K562 (cell line): ENCODE data around the gene PRPSAP1. TPM values are rescaled to one million over a fixed set of nuclear protein-coding genes. Genes with fewer than 3 reads are reported as not detected.

Source experiments
- ARID2 ChIP-seq: fragments of 450-650 bp; IDR thresholded peaks from 2 replicates; pipeline ENCODE4 v1.6.1; 2017; ENCODE audit warnings: antibody characterized with exemption, mild to moderate bottlenecking
- CBFA2T3 ChIP-seq: fragments of 450-650 bp; IDR thresholded peaks from 2 replicates; pipeline ENCODE4 v1.6.1; 2017
- CC2D1A ChIP-seq: fragments of 450-650 bp; IDR thresholded peaks from 2 replicates; pipeline ENCODE4 v1.6.1; 2017; ENCODE audit warnings: mild to moderate bottlenecking
- CTCFL ChIP-seq: IDR thresholded peaks from 2 replicates; pipeline ENCODE4 v1.6.1; 2011; ENCODE audit warnings: borderline replicate concordance, low read depth, mild to moderate bottlenecking, moderate library complexity, low read length; ENCODE audit not compliant: insufficient read depth, poor library complexity, severe bottlenecking
- CUX1 ChIP-seq: fragments of 200-800 bp; sonication (Bioruptor generic); IDR thresholded peaks from 2 replicates; pipeline ENCODE4 v1.6.1; 2016; ENCODE audit warnings: missing genetic modification characterization, missing compliant biosample characterization
- ETV1 ChIP-seq: fragments of 450-650 bp; conservative IDR thresholded peaks from 2 replicates; pipeline ENCODE4 v1.6.1; 2016; ENCODE audit warnings: missing genetic modification characterization, control low read depth, low read depth, missing compliant biosample characterization
- HOXB6 ChIP-seq: fragments of 250-450 bp; sonication (Bioruptor Pico); IDR thresholded peaks from 2 replicates; pipeline ENCODE4 v1.5.1; 2022; ENCODE audit warnings: mild to moderate bottlenecking, borderline replicate concordance
- KAT7 ChIP-seq: sonication (generic); formaldehyde crosslinking; IDR thresholded peaks from 2 replicates; pipeline ENCODE4 v1.8.0; 2022; ENCODE audit warnings: missing genetic modification reagents, mild to moderate bottlenecking, borderline replicate concordance
- LCOR ChIP-seq: sonication (generic); formaldehyde crosslinking; IDR thresholded peaks from 2 replicates; pipeline ENCODE4 v1.8.0; 2022; ENCODE audit warnings: mild to moderate bottlenecking, missing genetic modification reagents
- NBN ChIP-seq: fragments of 450-650 bp; IDR thresholded peaks from 2 replicates; pipeline ENCODE4 v1.6.1; 2016; ENCODE audit warnings: low read depth, mild to moderate bottlenecking
- SMAD3 ChIP-seq: fragments of 450-650 bp; formaldehyde crosslinking; conservative IDR thresholded peaks from 2 replicates; pipeline ENCODE4 v1.4.0; 2020; ENCODE audit warnings: mild to moderate bottlenecking
- XRCC5 ChIP-seq: fragments of 200-400 bp; formaldehyde crosslinking; IDR thresholded peaks from 2 replicates; pipeline ENCODE4 v1.6.1; 2017; ENCODE audit warnings: low read depth, mild to moderate bottlenecking, low read length
- ZNF239 ChIP-seq: fragments of 250-450 bp; sonication (Bioruptor Pico); IDR thresholded peaks from 2 replicates; pipeline ENCODE4 v1.4.0; 2020; ENCODE audit warnings: mild to moderate bottlenecking
- ZNF655 ChIP-seq: fragments of 250-450 bp; sonication (Bioruptor Pico); IDR thresholded peaks from 2 replicates; pipeline ENCODE4 v1.5.0; 2021
- ZNF740 ChIP-seq, 3 experiments: fragments of 200-800 bp in 1 of 3; sonication (Bioruptor generic) in 1 of 3; sonication (generic) in 1 of 3; formaldehyde crosslinking in 1 of 3; IDR thresholded peaks; 2 replicates each; pipeline versions ENCODE4 v1.6.1 to v1.8.0; 2016 to 2022; ENCODE audit warnings: mild to moderate bottlenecking in 2 of 3, missing compliant biosample characterization in 2 of 3, missing genetic modification characterization in 2 of 3, missing genetic modification reagents in 1 of 3
- polyA plus RNA-seq, 8 experiments: library from polyadenylated mRNA; depleted of rRNA in 4 of 8; stranded (reverse) in 5 of 8; unstranded in 3 of 8; fragments of >200 nt; fragmentation: Nextera tagmentation in 2 of 8; fragmentation: Illumina TruSeq in 1 of 8; extraction: Ambion mirVana in 2 of 8; extraction: Trizol in 1 of 8; gene quantifications; 2 replicates each; pipeline versions ENCODE4 v1.2.1 to v1.2.3, GENCODE V29; 2011 to 2014; ENCODE audit warnings: inconsistent platforms in 1 of 8, missing spikeins in 1 of 8
- total RNA-seq, 7 experiments: library from RNA; depleted of rRNA in 6 of 7; stranded (reverse); fragments of >200 nt in 6 of 7; fragmentation: Illumina TruSeq in 2 of 7; extraction: Trizol in 2 of 7; gene quantifications; 2 replicates each; pipeline versions ENCODE4 v1.2.1 to v1.2.3, GENCODE V29; 2011 to 2021; ENCODE audit warnings: low replicate concordance in 1 of 7

The PRPSAP1 gene
- total and polyA plus RNA-seq, 9 of the 15 experiments (the other 6 are each of a cell fraction or from before 2014, with no cell fraction given), result 21.9 to 77.1 (median 40.8) TPM

- no peak for TF ChIP-seq CUX1 (CRISPR knock-in tag)
- TF ChIP-seq ZNF655 (CRISPR knock-in tag), result no peak
- TF ChIP-seq CC2D1A, result peak; percentile 12; the same call in 1 of the 2 replicates
- peak; percentile 35; the same call in 1 of the 2 replicates for TF ChIP-seq ETV1
- TF ChIP-seq ARID2, result no peak
- no peak for TF ChIP-seq ZNF239 (CRISPR knock-in tag)
- 0 out of 2 replicates have a peak, but pooled peaks have one; percentile 55 for TF ChIP-seq LCOR (CRISPR knock-in tag)
- TF ChIP-seq ZNF740 (CRISPR knock-in tag; IDR thresholded peaks at IDR 0.05), result peak; percentile 44; the same call in 1 of the 2 replicates
- no peak for TF ChIP-seq ZNF740 (tag; IDR thresholded peaks at IDR 0.05)
- TF ChIP-seq HOXB6, result no peak
- peak; percentile 16 for TF ChIP-seq CBFA2T3
- TF ChIP-seq XRCC5, result 0 out of 2 replicates have a peak, but pooled peaks have one; percentile 56
- 0 out of 2 replicates have a peak, but pooled peaks have one; percentile 24 for TF ChIP-seq NBN
- peak; percentile 19 for TF ChIP-seq CTCFL
- no peak for TF ChIP-seq SMAD3
- 0 out of 2 replicates have a peak, but pooled peaks have one; percentile 25 for TF ChIP-seq KAT7
Measured at GRCh38 chr17:76383546-76384221, 30.0 kb upstream of the PRPSAP1 start (continued).
